IMR-90 (cell line): ENCODE data around the gene CLSTN3. TPM values are rescaled to one million over a fixed set of nuclear protein-coding genes. Genes with fewer than 3 reads are reported as not detected.

Source experiments
- ATAC-seq: fragments of 200-7000 bp; cut with Tn5 transposase; 2 replicates; pipeline ENCODE4 v1.9.1; 2020; ENCODE audit warnings: low read depth, mild to moderate bottlenecking, moderate library complexity
- BruUV-seq: library from RNA; stranded (reverse); fragments of 400-500 nt; replicated peaks from 2 replicates; lab custom pipeline; 2021; lab: Mats Ljungman, UMichigan
- CTCF ChIA-PET: fragments of 300-600 bp; formaldehyde crosslinking; extraction: SDS; loops from one replicate; lab custom pipeline; 2021; ENCODE audit warnings: antibody characterized with exemption; lab: Yijun Ruan, JAX
- POLR2A ChIA-PET: fragments of 300-600 bp; sonication (Branson Sonifier 250); formaldehyde crosslinking; loops from one replicate; lab custom pipeline; 2022; ENCODE audit warnings: antibody characterized with exemption; ENCODE audit not compliant: unreplicated experiment; lab: Charles Lee
- DNase-seq: peaks from one replicate; pipeline ENCODE4 v3.0.0; 2013
- H2AFZ ChIP-seq: replicated peaks from 2 replicates; pipeline ENCODE3; 2013; ENCODE audit warnings: low read length, mild to moderate bottlenecking; ENCODE audit not compliant: poor library complexity
- H2AK5ac ChIP-seq: 2 replicates; pipeline ENCODE4 v1.6.1; 2013; ENCODE audit warnings: low read depth, low read length, inconsistent platforms
- H2AK9ac ChIP-seq: replicated peaks from 2 replicates; pipeline ENCODE3; 2013; ENCODE audit warnings: mild to moderate bottlenecking, low read depth, low read length, moderate library complexity; ENCODE audit not compliant: poor library complexity
- H2BK120ac ChIP-seq: 2 replicates; pipeline ENCODE4 v1.6.1; 2013; ENCODE audit warnings: low read depth, low read length, inconsistent platforms
- H2BK15ac ChIP-seq: 3 replicates; pipeline ENCODE4 v1.6.1; 2013; ENCODE audit warnings: low read depth, low read length, inconsistent platforms
- H2BK20ac ChIP-seq: 2 replicates; pipeline ENCODE4 v1.6.1; 2013; ENCODE audit warnings: low read depth, mild to moderate bottlenecking, inconsistent platforms, low read length, moderate library complexity
- H2BK5ac ChIP-seq: 2 replicates; pipeline ENCODE4 v1.6.1; 2013; ENCODE audit warnings: mild to moderate bottlenecking, low read depth, low read length, inconsistent platforms; ENCODE audit not compliant: poor library complexity, severe bottlenecking
- H3K14ac ChIP-seq: replicated peaks from 2 replicates; pipeline ENCODE4 v1.6.1; 2013; ENCODE audit warnings: low read depth, low read length, inconsistent platforms
- H3K18ac ChIP-seq: 2 replicates; pipeline ENCODE4 v1.6.1; 2013; ENCODE audit warnings: low read depth, low read length, control low read depth
- H3K23ac ChIP-seq: 2 replicates; pipeline ENCODE4 v1.6.1; 2013; ENCODE audit warnings: low read depth, low read length, inconsistent platforms
- H3K27ac ChIP-seq: 2 replicates; pipeline ENCODE4 v1.5.1; 2013; ENCODE audit warnings: mild to moderate bottlenecking, control low read depth, low read length; ENCODE audit not compliant: insufficient read depth
- H3K27me3 ChIP-seq: 2 replicates; pipeline ENCODE4 v1.6.1; 2013; ENCODE audit warnings: low read length; ENCODE audit not compliant: control insufficient read depth, insufficient read depth
- H3K36me3 ChIP-seq: 2 replicates; pipeline ENCODE4 v1.6.1; 2013; ENCODE audit warnings: low read length, mixed read lengths; ENCODE audit not compliant: control insufficient read depth, insufficient read depth
- H3K4ac ChIP-seq: 2 replicates; pipeline ENCODE4 v1.6.1; 2013; ENCODE audit warnings: low read depth, low read length, inconsistent platforms
- H3K4me1 ChIP-seq: 2 replicates; pipeline ENCODE4 v1.6.1; 2013; ENCODE audit warnings: low read length, mixed read lengths; ENCODE audit not compliant: control insufficient read depth, insufficient read depth
- H3K4me2 ChIP-seq: 2 replicates; pipeline ENCODE4 v1.6.1; 2013; ENCODE audit warnings: low read depth, mild to moderate bottlenecking, control low read depth, low read length, moderate library complexity
- H3K4me3 ChIP-seq: 2 replicates; pipeline ENCODE4 v1.5.1; 2013; ENCODE audit warnings: low read depth, mild to moderate bottlenecking, control low read depth, low read length, moderate library complexity; ENCODE audit not compliant: insufficient read depth
- H3K56ac ChIP-seq: 2 replicates; pipeline ENCODE4 v1.6.1; 2013; ENCODE audit warnings: low read length, inconsistent platforms; ENCODE audit not compliant: insufficient read depth; ENCODE audit errors: extremely low read depth
- H3K79me1 ChIP-seq, 2 experiments: 2 replicates each; pipeline ENCODE4 v1.6.1; 2013; ENCODE audit warnings: low read length in 2 of 2, inconsistent platforms in 1 of 2, low read depth in 1 of 2
- H3K9ac ChIP-seq: 2 replicates; pipeline ENCODE4 v1.6.1; 2013; ENCODE audit warnings: low read depth, low read length, control low read depth
- H3K9me1 ChIP-seq: 2 replicates; pipeline ENCODE4 v1.6.1; 2013; ENCODE audit warnings: low read length, inconsistent platforms; ENCODE audit not compliant: insufficient read depth
- H3K9me3 ChIP-seq: 2 replicates; pipeline ENCODE4 v1.6.1; 2013; ENCODE audit warnings: low read length; ENCODE audit not compliant: control insufficient read depth, insufficient read depth
- H4K20me1 ChIP-seq: 2 replicates; pipeline ENCODE4 v1.6.1; 2013; ENCODE audit warnings: low read length, inconsistent platforms; ENCODE audit not compliant: insufficient read depth
- H4K5ac ChIP-seq: 2 replicates; pipeline ENCODE4 v1.6.1; 2013; ENCODE audit warnings: mild to moderate bottlenecking, low read depth, low read length, control low read depth
- H4K8ac ChIP-seq, 2 experiments: 2 replicates each; pipeline ENCODE4 v1.6.1; 2013; ENCODE audit warnings: low read depth in 2 of 2, low read length in 2 of 2, control low read depth in 1 of 2, inconsistent platforms in 1 of 2
- H4K91ac ChIP-seq: 2 replicates; pipeline ENCODE4 v1.6.1; 2013; ENCODE audit warnings: low read depth, low read length, inconsistent platforms; ENCODE audit not compliant: insufficient read depth
- CEBPB ChIP-seq: IDR thresholded peaks from 2 replicates; pipeline ENCODE4 v1.6.1; 2012; ENCODE audit warnings: low read depth, low read length, improper control_type of control experiment
- FOS ChIP-seq: fragments of 150-350 bp; IDR thresholded peaks from 2 replicates; pipeline ENCODE4 v1.6.1; 2016; ENCODE audit warnings: low read depth, low read length
- MAZ ChIP-seq: IDR thresholded peaks from 2 replicates; pipeline ENCODE4 v1.6.1; 2012; ENCODE audit warnings: low read depth, mild to moderate bottlenecking, low read length, improper control_type of control experiment, moderate library complexity, borderline replicate concordance
- MXI1 ChIP-seq: IDR thresholded peaks from 2 replicates; pipeline ENCODE4 v1.6.1; 2012; ENCODE audit warnings: low read depth, mild to moderate bottlenecking, low read length, moderate library complexity, borderline replicate concordance
- POLR2A ChIP-seq: IDR thresholded peaks from 2 replicates; pipeline ENCODE4 v1.6.1; 2012; ENCODE audit warnings: mild to moderate bottlenecking, low read depth, low read length
- RFX5 ChIP-seq: IDR thresholded peaks from 2 replicates; pipeline ENCODE4 v1.8.0; 2012; ENCODE audit warnings: low read depth, mild to moderate bottlenecking, low read length, moderate library complexity
- SMC3 ChIP-seq: fragments of 150-350 bp; IDR thresholded peaks from 2 replicates; pipeline ENCODE4 v1.6.1; 2016; ENCODE audit warnings: low read depth, mild to moderate bottlenecking, antibody characterized with exemption, low read length, moderate library complexity
- USF2 ChIP-seq: fragments of 150-350 bp; IDR thresholded peaks from 2 replicates; pipeline ENCODE4 v1.6.1; 2017; ENCODE audit warnings: mild to moderate bottlenecking, antibody characterized with exemption, low read length, low read depth
- WGBS, 2 experiments: methylation state at CpG; one replicate each; pipeline versions ENCODE4 v1.1.5 to v1.1.7; 2013; ENCODE audit warnings: missing lambda C conversion rate in 2 of 2; ENCODE audit not compliant: insufficient read length in 1 of 2; ENCODE audit errors: extremely low coverage in 2 of 2; 5-methylcytosine and 5-hydroxymethylcytosine counted together
- dilution Hi-C: fragments of 300-500 bp; cut with HindIII; formaldehyde crosslinking; loops from one replicate; pipeline ENCODE4 v1.14.3; 2018; ENCODE audit warnings: low sequenced_read_pairs; ENCODE audit not compliant: unreplicated experiment
- in situ Hi-C: fragments of 300-500 bp; cut with MboI; formaldehyde crosslinking; loops from 3 replicates; pipeline ENCODE4 v1.14.3; 2019; ENCODE audit warnings: low sequenced_read_pairs, inconsistent platforms, mixed read lengths
- intact Hi-C: fragments of 100-400 bp; cut with micrococcal nuclease; formaldehyde crosslinking; loops from 2 replicates; pipeline ENCODE4 v1.10.0; 2022
- polyA plus RNA-seq, 3 experiments: library from polyadenylated mRNA; depleted of rRNA; stranded (reverse); fragments of >200 nt; gene quantifications; 2 replicates each; pipeline ENCODE4 v1.2.3, GENCODE V29; 2012; ENCODE audit warnings: low replicate concordance in 1 of 3
- total RNA-seq: library from RNA; depleted of rRNA; stranded (reverse); fragments of >200 nt; gene quantifications from 2 replicates; pipeline ENCODE4 v1.2.3, GENCODE V29; 2012
- TF ChIP-seq, protein P1 (sequence below): fragments of 150-350 bp; IDR thresholded peaks from 2 replicates; pipeline ENCODE4 v1.6.1; 2016; ENCODE audit warnings: low read depth, mild to moderate bottlenecking, low read length, moderate library complexity, borderline replicate concordance

The CLSTN3 gene
- total and polyA plus RNA-seq, 2 of the 4 experiments (the other 2 are of a cell fraction), result 4.1 to 16.4 TPM

DNA sequence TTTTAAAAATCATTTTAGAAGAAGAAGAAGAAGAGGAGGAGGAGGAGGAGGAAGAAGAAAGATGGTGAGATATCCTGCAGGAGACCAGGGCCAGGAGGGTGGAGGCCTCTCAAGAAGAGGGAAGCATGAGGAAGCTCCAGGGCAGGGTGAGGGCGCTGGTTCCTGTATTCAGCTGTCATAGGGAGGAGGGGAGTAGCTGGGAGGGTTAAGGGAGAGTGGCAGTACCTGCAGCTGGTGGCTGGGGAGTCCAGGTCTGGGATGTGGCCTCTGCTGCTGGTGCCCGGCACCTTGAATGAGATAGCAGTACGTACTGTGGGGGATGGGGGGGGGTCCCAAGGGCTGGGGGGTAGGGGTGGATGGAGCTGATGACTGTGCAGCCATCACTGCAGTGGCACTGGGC, 11.3 kb upstream of the CLSTN3 start:
- ChIA-PET CTCF (no interaction called here), POLR2A (no interaction called here)
- Histone ChIP-seq H3K27ac (no peak overlapping the region), H3K14ac (no peak overlapping the region), H2AK5ac (no peak overlapping the region), H3K9me1 (no peaks in the 10 kb centered on the region), H3K56ac (no peak overlapping the region), H3K9me3 (no peaks in the 10 kb centered on the region), H3K4ac (no peak overlapping the region), H3K4me3 (no peak overlapping the region), H3K27me3 (no peaks in the 10 kb centered on the region), H3K23ac (no peak overlapping the region), H3K36me3 (peaks cover 41% of the 10 kb centered on the region), H4K20me1 (no peaks in the 10 kb centered on the region), H3K9ac (no peak overlapping the region), H2BK120ac (no peak overlapping the region), H4K91ac (no peak overlapping the region), H2AFZ (no peak overlapping the region), H3K18ac (no peak overlapping the region), H3K79me1 (0 out of 4 replicates have a peak, but pooled peaks cover 0 to 2% of the 10 kb centered on the region in 2 experiments), H2AK9ac (no peak overlapping the region), H4K8ac (no peak overlapping the region), H2BK15ac (no peak overlapping the region), H4K5ac (no peak overlapping the region), H2BK5ac (no peak overlapping the region), H2BK20ac (no peak overlapping the region), H3K4me2 (no peak overlapping the region), H3K4me1 (no peaks in the 10 kb centered on the region)
- no peak for DNase-seq
- no peak for ATAC-seq
- in situ Hi-C loops (loop anchor here (10.0 kb wide), 1 partner anchor 174 kb away; the partner anchor contains the start of genes C12orf57 and RNU7-1), intact Hi-C loops (no loop called here), dilution Hi-C loops (no loop called here)
- WGBS, 2 experiments, result no CpG with 5 or more reads among the region's 3 CpGs
- no TSS peak for BruUV-seq
- TF ChIP-seq MAZ (no peak), FOS (no peak), USF2 (no peak), POLR2A (no peak), RFX5 (no peak), MXI1 (no peak), CEBPB (no peak), SMC3 (no peak)
- TF ChIP-seq, protein P1, sequence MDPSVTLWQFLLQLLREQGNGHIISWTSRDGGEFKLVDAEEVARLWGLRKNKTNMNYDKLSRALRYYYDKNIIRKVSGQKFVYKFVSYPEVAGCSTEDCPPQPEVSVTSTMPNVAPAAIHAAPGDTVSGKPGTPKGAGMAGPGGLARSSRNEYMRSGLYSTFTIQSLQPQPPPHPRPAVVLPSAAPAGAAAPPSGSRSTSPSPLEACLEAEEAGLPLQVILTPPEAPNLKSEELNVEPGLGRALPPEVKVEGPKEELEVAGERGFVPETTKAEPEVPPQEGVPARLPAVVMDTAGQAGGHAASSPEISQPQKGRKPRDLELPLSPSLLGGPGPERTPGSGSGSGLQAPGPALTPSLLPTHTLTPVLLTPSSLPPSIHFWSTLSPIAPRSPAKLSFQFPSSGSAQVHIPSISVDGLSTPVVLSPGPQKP, result no peak
